ENCODE results near the gene PPP3CA. TPM values are rescaled to one million over a fixed set of nuclear protein-coding genes. Genes with fewer than 3 reads are reported as not detected.

PPP3CA gene
- total RNA-seq, 1 experiment from 2014 or later, result 133 TPM

DNA sequence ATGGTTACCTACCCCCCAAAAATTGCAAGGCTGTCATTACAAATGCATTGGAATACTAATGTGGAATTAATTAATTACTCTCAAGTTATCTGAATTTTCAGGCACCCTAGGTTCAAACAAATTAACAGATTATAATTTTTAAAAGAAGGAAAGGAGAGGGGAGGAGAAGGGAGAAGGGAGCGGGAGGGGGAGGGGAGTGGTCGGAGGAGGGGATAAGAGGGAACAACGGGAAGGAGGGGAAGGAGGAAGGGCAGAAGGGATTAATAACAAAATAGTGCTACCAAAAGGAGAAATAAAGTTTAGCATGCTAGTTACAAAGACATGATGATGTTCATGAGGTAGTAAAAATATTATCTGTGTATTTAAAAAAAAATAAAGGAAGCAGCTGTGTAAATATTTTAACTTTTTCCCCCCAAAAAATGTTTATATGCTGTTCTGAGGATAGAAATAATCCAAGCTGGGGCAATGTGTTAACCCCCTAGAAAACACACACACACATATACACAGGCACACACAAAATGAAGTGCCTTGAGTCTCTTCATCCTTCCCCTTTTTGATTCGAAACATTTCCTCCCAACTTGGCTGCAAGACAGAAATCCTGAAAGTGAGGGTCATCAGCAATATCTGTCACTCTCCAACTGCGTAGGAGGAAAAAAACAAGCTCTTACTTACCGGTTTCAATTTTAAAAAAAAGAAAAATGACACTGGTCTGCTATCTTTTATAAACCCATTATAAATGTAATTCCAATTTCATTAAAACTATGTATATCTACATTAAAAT lies 58.8 kb downstream of the PPP3CA start:
- Histone ChIP-seq H3K4me2 (ENCODE audit: low read length) (no peak overlapping the region), H2AFZ (ENCODE audit: low read depth, low read length, poor library complexity, severe bottlenecking) (no peak overlapping the region), H3K36me3 (ENCODE audit: control insufficient read depth in 1 of 2, insufficient read depth in 2 of 2, low read length in 2 of 2) (no peaks in the 10 kb centered on the region), H3K79me2 (ENCODE audit: insufficient read depth, low read length) (peaks cover 78% of the 10 kb centered on the region), H3K27ac (ENCODE audit: low read depth, low read length) (no peak overlapping the region), H3K4me3 (replicated peaks in 1 of 2; ENCODE audit: low read depth in 1 of 2, low read length in 2 of 2) (no peak overlapping the region), H3K9me3 (ENCODE audit: control insufficient read depth in 1 of 2, insufficient read depth in 1 of 2, low read depth in 1 of 2, low read length in 2 of 2) (no peaks in the 10 kb centered on the region), H3K9ac (ENCODE audit: low read length) (no peak overlapping the region), H3K4me1 (ENCODE audit: control insufficient read depth in 1 of 2, insufficient read depth in 2 of 2, low read length in 2 of 2) (peaks cover 9 to 15% of the 10 kb centered on the region in 2 experiments; a peak in 3 of 4 replicates), H3K27me3 (ENCODE audit: insufficient read depth, low read length) (no peaks in the 10 kb centered on the region), H4K20me1 (ENCODE audit: insufficient read depth) (no peaks in the 10 kb centered on the region), H3K9me2 (ENCODE audit: insufficient read depth) (no peaks in the 10 kb centered on the region)
- TF ChIP-seq ZNF274 (IDR thresholded peaks at IDR 0.05; ENCODE audit: low read depth, low read length) (no peak), EZH2phosphoT487 (IDR thresholded peaks at IDR 0.05; ENCODE audit: borderline replicate concordance) (no peak), CBX3 (IDR thresholded peaks at IDR 0.05; ENCODE audit: low read depth) (no peak), FOSL1 (IDR thresholded peaks at IDR 0.05; ENCODE audit: low read depth) (no peak), CEBPB (IDR thresholded peaks at IDR 0.05; ENCODE audit: low read depth) (no peak), EZH2 (IDR thresholded peaks at IDR 0.05) (no peak), YY1 (IDR thresholded peaks at IDR 0.05; ENCODE audit: extremely low read depth, insufficient replicate concordance, low read depth, low read length) (no peak), POLR2AphosphoS5 (IDR thresholded peaks at IDR 0.05; ENCODE audit: low read depth, low read length) (no peak), SIN3A (IDR thresholded peaks at IDR 0.05; ENCODE audit: low read depth) (no peak), ELF1 (IDR thresholded peaks at IDR 0.05; ENCODE audit: borderline replicate concordance, low read depth) (no peak), TCF7L2 (IDR thresholded peaks at IDR 0.05; ENCODE audit: borderline replicate concordance, extremely low read depth, insufficient read depth, insufficient read length) (no peak), RAD21 (IDR thresholded peaks at IDR 0.05; ENCODE audit: low read depth) (no peak)
- TF ChIP-seq, protein P1, sequence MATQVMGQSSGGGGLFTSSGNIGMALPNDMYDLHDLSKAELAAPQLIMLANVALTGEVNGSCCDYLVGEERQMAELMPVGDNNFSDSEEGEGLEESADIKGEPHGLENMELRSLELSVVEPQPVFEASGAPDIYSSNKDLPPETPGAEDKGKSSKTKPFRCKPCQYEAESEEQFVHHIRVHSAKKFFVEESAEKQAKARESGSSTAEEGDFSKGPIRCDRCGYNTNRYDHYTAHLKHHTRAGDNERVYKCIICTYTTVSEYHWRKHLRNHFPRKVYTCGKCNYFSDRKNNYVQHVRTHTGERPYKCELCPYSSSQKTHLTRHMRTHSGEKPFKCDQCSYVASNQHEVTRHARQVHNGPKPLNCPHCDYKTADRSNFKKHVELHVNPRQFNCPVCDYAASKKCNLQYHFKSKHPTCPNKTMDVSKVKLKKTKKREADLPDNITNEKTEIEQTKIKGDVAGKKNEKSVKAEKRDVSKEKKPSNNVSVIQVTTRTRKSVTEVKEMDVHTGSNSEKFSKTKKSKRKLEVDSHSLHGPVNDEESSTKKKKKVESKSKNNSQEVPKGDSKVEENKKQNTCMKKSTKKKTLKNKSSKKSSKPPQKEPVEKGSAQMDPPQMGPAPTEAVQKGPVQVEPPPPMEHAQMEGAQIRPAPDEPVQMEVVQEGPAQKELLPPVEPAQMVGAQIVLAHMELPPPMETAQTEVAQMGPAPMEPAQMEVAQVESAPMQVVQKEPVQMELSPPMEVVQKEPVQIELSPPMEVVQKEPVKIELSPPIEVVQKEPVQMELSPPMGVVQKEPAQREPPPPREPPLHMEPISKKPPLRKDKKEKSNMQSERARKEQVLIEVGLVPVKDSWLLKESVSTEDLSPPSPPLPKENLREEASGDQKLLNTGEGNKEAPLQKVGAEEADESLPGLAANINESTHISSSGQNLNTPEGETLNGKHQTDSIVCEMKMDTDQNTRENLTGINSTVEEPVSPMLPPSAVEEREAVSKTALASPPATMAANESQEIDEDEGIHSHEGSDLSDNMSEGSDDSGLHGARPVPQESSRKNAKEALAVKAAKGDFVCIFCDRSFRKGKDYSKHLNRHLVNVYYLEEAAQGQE (IDR thresholded peaks at IDR 0.05; ENCODE audit: low read depth), result no peak
- TF ChIP-seq, protein P2, sequence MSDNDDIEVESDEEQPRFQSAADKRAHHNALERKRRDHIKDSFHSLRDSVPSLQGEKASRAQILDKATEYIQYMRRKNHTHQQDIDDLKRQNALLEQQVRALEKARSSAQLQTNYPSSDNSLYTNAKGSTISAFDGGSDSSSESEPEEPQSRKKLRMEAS (IDR thresholded peaks at IDR 0.05), result no peak
- TF ChIP-seq, protein P3, sequence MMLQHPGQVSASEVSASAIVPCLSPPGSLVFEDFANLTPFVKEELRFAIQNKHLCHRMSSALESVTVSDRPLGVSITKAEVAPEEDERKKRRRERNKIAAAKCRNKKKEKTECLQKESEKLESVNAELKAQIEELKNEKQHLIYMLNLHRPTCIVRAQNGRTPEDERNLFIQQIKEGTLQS (IDR thresholded peaks at IDR 0.05), result no peak
- ChIA-PET POLR2A (no interaction called here), CTCF (no interaction called here), RAD21 (ENCODE audit: low non-redundant PET in 1 of 2, low total read pairs in 2 of 2, uncharacterized antibody in 2 of 2, unreplicated experiment in 2 of 2) (no interaction called here)
- DNase-seq (ENCODE audit: low read depth, low spot score) (no peak), ATAC-seq (no peak)
- BruUV-seq (replicated peaks), result no TSS peak
- intact Hi-C loops (cut with micrococcal nuclease), result no loop called here

All from HCT116 (cell line).